Neural cell (in vitro differentiated cells): ENCODE data around the gene SPECC1. TPM values are rescaled to one million over a fixed set of nuclear protein-coding genes. Genes with fewer than 3 reads are reported as not detected.

Source experiments
- H2AFZ ChIP-seq: fragments of 200-600, 300-800 bp; sonication (generic), shearing (Covaris generic); 2 replicates; pipeline ENCODE4 v1.6.0; 2014; ENCODE audit warnings: low read depth, mild to moderate bottlenecking, antibody characterized with exemption, low read length, moderate library complexity
- H3F3A ChIP-seq: fragments of 200-600 bp; shearing (Covaris generic); 2 replicates; pipeline ENCODE4 v1.6.1; 2016; ENCODE audit warnings: mild to moderate bottlenecking, moderate library complexity, mixed read lengths, antibody characterized with exemption, low read length; ENCODE audit not compliant: insufficient read depth, poor library complexity, severe bottlenecking
- H3K27ac ChIP-seq: fragments of 200-600, 300-800 bp; sonication (generic), shearing (Covaris generic); 2 replicates; pipeline ENCODE4 v1.5.1; 2014; ENCODE audit warnings: mild to moderate bottlenecking, low read length, moderate library complexity
- H3K27me3 ChIP-seq: fragments of 300-800, 200-600 bp; sonication (generic), shearing (Covaris generic); 2 replicates; pipeline ENCODE4 v1.6.0; 2014; ENCODE audit warnings: mild to moderate bottlenecking, low read depth, low read length, moderate library complexity; ENCODE audit not compliant: insufficient read depth
- H3K36me3 ChIP-seq: fragments of 300-800, 200-600 bp; sonication (generic), shearing (Covaris generic); 2 replicates; pipeline ENCODE4 v1.5.1; 2014; ENCODE audit warnings: mild to moderate bottlenecking, antibody characterized with exemption, low read length, moderate library complexity; ENCODE audit not compliant: insufficient read depth
- H3K4me2 ChIP-seq: fragments of 300-800, 200-600 bp; sonication (generic), shearing (Covaris generic); 2 replicates; pipeline ENCODE4 v1.6.0; 2014; ENCODE audit warnings: mild to moderate bottlenecking, low read length
- H3K4me3 ChIP-seq: fragments of 300-800, 200-600 bp; sonication (generic), shearing (Covaris generic); 2 replicates; pipeline ENCODE4 v1.5.1; 2014; ENCODE audit warnings: mild to moderate bottlenecking, low read length, moderate library complexity
- H3K79me2 ChIP-seq: fragments of 200-600 bp; shearing (Covaris generic); replicated peaks from 2 replicates; pipeline ENCODE4 v1.6.0; 2014; ENCODE audit warnings: mild to moderate bottlenecking, low read length, moderate library complexity; ENCODE audit not compliant: insufficient read depth
- H3K9ac ChIP-seq: fragments of 300-800, 200-600 bp; sonication (generic), shearing (Covaris generic); 2 replicates; pipeline ENCODE4 v1.6.1; 2016; ENCODE audit warnings: mild to moderate bottlenecking, low read length, mixed read lengths
- H3K9me2 ChIP-seq: fragments of 200-600 bp; shearing (Covaris generic); 2 replicates; pipeline ENCODE4 v1.6.1; 2016; ENCODE audit warnings: mild to moderate bottlenecking, low read length, mixed read lengths; ENCODE audit not compliant: insufficient read depth
- H3K9me3 ChIP-seq: fragments of 200-600, 300-800 bp; sonication (generic), shearing (Covaris generic); 2 replicates; pipeline ENCODE4 v1.6.1; 2016; ENCODE audit warnings: mild to moderate bottlenecking, mixed run types, low read length, moderate library complexity, mixed read lengths
- H4K20me1 ChIP-seq: fragments of 200-600 bp; shearing (Covaris generic); 2 replicates; pipeline ENCODE4 v1.6.1; 2016; ENCODE audit warnings: mild to moderate bottlenecking, mixed run types; ENCODE audit not compliant: insufficient read depth
- EP300 ChIP-seq: fragments of 450-650 bp; conservative IDR thresholded peaks from 2 replicates; pipeline ENCODE4 v1.6.1; 2014; ENCODE audit warnings: antibody characterized with exemption, mild to moderate bottlenecking, moderate library complexity; ENCODE audit not compliant: poor library complexity, severe bottlenecking
- EZH2 ChIP-seq: fragments of 200-600, 300-800 bp; shearing (Covaris generic), sonication (generic); IDR thresholded peaks from 2 replicates; pipeline ENCODE4 v1.6.1; 2014; ENCODE audit warnings: antibody characterized with exemption, low read length, borderline replicate concordance, mild to moderate bottlenecking; ENCODE audit not compliant: insufficient read depth, poor library complexity, severe bottlenecking
- MXI1 ChIP-seq: fragments of 450-650 bp; conservative IDR thresholded peaks from 2 replicates; pipeline ENCODE4 v1.6.1; 2014; ENCODE audit warnings: antibody characterized with exemption, mild to moderate bottlenecking; ENCODE audit not compliant: poor library complexity, severe bottlenecking
- POLR2AphosphoS5 ChIP-seq: IDR thresholded peaks from 2 replicates; pipeline ENCODE4 v1.6.1; 2012
- RAD21 ChIP-seq: fragments of 450-650 bp; conservative IDR thresholded peaks from 2 replicates; pipeline ENCODE4 v1.6.1; 2014; ENCODE audit warnings: antibody characterized with exemption, mild to moderate bottlenecking, moderate library complexity
- SMC3 ChIP-seq: fragments of 450-650 bp; conservative IDR thresholded peaks from 2 replicates; pipeline ENCODE4 v1.6.1; 2014; ENCODE audit warnings: antibody characterized with exemption, mild to moderate bottlenecking, moderate library complexity; ENCODE audit not compliant: poor library complexity
- TAF1 ChIP-seq: IDR thresholded peaks from 2 replicates; pipeline ENCODE4 v1.6.1; 2012; ENCODE audit warnings: low read depth
- polyA plus RNA-seq: library from polyadenylated mRNA; depleted of rRNA; stranded (reverse); fragments of >200 nt; gene quantifications from 2 replicates; pipeline ENCODE4 v1.2.3, GENCODE V29; 2014
- TF ChIP-seq, protein P1 (sequence below): fragments of 450-650 bp; IDR thresholded peaks from 2 replicates; pipeline ENCODE4 v1.5.1; 2014; ENCODE audit warnings: antibody characterized with exemption, mild to moderate bottlenecking, moderate library complexity; ENCODE audit not compliant: poor library complexity, severe bottlenecking
- TF ChIP-seq, protein P2 (sequence below): IDR thresholded peaks from 2 replicates; pipeline ENCODE4 v1.6.1; 2012; ENCODE audit warnings: borderline replicate concordance

Gene SPECC1
- polyA plus RNA-seq, 1 donor from 2014 or later, result 8.6 TPM

DNA sequence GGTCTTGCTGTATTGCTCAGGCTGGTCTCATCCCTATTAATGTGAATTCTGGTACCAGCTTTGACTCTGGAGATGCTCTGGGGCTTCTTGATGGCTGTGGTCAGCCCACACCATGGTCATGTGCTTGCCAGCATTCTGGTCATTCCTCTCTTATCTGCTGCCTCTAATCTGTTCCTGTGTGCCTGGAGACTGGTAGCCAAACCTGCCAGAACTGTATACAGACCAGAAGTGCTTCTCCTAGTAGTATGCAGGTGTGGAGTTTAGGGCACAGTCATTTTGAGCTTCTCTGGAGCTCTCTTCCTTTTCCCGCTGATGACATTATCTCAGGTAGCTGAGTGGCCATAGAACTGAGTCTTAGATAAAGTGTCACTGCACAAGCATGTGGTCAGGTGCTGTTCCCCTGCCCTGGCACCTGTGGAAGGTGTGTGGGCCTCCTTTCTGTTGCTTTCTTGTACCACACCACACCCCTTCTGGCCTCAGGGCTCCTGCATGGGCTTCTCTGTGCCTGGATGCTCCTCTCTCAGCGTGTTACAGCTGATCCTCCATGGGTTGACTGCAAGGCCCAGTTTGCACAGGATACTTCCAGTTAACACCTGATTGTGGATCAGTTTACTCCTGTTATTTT lies 162.7 kb downstream of the SPECC1 start:
- Histone ChIP-seq H3K27me3 (no peaks in the 10 kb centered on the region), H3K9ac (no peak overlapping the region), H3K27ac (no peak overlapping the region), H2AFZ (no peak overlapping the region), H3F3A (no peaks in the 10 kb centered on the region), H3K36me3 (no peaks in the 10 kb centered on the region), H3K79me2 (peaks cover 12% of the 10 kb centered on the region), H3K4me3 (no peak overlapping the region), H3K4me2 (no peak overlapping the region), H4K20me1 (no peaks in the 10 kb centered on the region), H3K9me2 (no peaks in the 10 kb centered on the region), H3K9me3 (no peaks in the 10 kb centered on the region)
- TF ChIP-seq, protein P1, sequence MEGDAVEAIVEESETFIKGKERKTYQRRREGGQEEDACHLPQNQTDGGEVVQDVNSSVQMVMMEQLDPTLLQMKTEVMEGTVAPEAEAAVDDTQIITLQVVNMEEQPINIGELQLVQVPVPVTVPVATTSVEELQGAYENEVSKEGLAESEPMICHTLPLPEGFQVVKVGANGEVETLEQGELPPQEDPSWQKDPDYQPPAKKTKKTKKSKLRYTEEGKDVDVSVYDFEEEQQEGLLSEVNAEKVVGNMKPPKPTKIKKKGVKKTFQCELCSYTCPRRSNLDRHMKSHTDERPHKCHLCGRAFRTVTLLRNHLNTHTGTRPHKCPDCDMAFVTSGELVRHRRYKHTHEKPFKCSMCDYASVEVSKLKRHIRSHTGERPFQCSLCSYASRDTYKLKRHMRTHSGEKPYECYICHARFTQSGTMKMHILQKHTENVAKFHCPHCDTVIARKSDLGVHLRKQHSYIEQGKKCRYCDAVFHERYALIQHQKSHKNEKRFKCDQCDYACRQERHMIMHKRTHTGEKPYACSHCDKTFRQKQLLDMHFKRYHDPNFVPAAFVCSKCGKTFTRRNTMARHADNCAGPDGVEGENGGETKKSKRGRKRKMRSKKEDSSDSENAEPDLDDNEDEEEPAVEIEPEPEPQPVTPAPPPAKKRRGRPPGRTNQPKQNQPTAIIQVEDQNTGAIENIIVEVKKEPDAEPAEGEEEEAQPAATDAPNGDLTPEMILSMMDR, result no peak
- TF ChIP-seq SMC3 (no peak), EP300 (no peak), RAD21 (no peak), TAF1 (no peak), POLR2AphosphoS5 (no peak), EZH2 (no peak), MXI1 (no peak)
- TF ChIP-seq, protein P2, sequence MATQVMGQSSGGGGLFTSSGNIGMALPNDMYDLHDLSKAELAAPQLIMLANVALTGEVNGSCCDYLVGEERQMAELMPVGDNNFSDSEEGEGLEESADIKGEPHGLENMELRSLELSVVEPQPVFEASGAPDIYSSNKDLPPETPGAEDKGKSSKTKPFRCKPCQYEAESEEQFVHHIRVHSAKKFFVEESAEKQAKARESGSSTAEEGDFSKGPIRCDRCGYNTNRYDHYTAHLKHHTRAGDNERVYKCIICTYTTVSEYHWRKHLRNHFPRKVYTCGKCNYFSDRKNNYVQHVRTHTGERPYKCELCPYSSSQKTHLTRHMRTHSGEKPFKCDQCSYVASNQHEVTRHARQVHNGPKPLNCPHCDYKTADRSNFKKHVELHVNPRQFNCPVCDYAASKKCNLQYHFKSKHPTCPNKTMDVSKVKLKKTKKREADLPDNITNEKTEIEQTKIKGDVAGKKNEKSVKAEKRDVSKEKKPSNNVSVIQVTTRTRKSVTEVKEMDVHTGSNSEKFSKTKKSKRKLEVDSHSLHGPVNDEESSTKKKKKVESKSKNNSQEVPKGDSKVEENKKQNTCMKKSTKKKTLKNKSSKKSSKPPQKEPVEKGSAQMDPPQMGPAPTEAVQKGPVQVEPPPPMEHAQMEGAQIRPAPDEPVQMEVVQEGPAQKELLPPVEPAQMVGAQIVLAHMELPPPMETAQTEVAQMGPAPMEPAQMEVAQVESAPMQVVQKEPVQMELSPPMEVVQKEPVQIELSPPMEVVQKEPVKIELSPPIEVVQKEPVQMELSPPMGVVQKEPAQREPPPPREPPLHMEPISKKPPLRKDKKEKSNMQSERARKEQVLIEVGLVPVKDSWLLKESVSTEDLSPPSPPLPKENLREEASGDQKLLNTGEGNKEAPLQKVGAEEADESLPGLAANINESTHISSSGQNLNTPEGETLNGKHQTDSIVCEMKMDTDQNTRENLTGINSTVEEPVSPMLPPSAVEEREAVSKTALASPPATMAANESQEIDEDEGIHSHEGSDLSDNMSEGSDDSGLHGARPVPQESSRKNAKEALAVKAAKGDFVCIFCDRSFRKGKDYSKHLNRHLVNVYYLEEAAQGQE, result no peak

GRCh38 chr17:20172376-20172775 lies 163.2 kb downstream of the SPECC1 start:
- no peaks in the 10 kb centered on the region for H3K36me3 ChIP-seq
- TF ChIP-seq EZH2, result no peak
- no peak for TF ChIP-seq RAD21
- no peak for TF ChIP-seq TAF1
- TF ChIP-seq EP300, result no peak
- TF ChIP-seq POLR2AphosphoS5, result no peak
- no peaks in the 10 kb centered on the region for H4K20me1 ChIP-seq
- H2AFZ ChIP-seq, result no peak overlapping the region
- H3K27me3 ChIP-seq, result no peaks in the 10 kb centered on the region
- no peak overlapping the region for H3K4me2 ChIP-seq
- no peaks in the 10 kb centered on the region for H3K9me2 ChIP-seq
- H3K79me2 ChIP-seq, result peaks cover 12% of the 10 kb centered on the region
- H3K4me3 ChIP-seq, result no peak overlapping the region
- no peaks in the 10 kb centered on the region for H3K9me3 ChIP-seq
- H3K27ac ChIP-seq, result no peak overlapping the region
- no peaks in the 10 kb centered on the region for H3F3A ChIP-seq
- no peak overlapping the region for H3K9ac ChIP-seq
